HUES6 (cell line): Measurements from ENCODE around the gene PPP1CA.

ENCODE experiments used
- H3K27ac ChIP-seq: 2 replicates; pipeline ENCODE4 v1.7.0; 2013; ENCODE audit warnings: low read depth, mild to moderate bottlenecking, low read length, inconsistent platforms
- H3K27me3 ChIP-seq: 2 replicates; pipeline ENCODE4 v1.6.1; 2013; ENCODE audit warnings: low read length; ENCODE audit not compliant: control insufficient read depth, insufficient read depth
- H3K36me3 ChIP-seq: 2 replicates; pipeline ENCODE4 v1.6.1; 2013; ENCODE audit warnings: low read length; ENCODE audit not compliant: control insufficient read depth, insufficient read depth
- H3K4me1 ChIP-seq: 2 replicates; pipeline ENCODE4 v1.6.1; 2013; ENCODE audit warnings: low read length; ENCODE audit not compliant: control insufficient read depth, insufficient read depth
- H3K4me3 ChIP-seq: 2 replicates; pipeline ENCODE4 v1.5.1; 2013; ENCODE audit warnings: low read depth, low read length
- H3K9ac ChIP-seq: one replicate; pipeline ENCODE4 v1.6.1; 2013; ENCODE audit warnings: mild to moderate bottlenecking, low read length
- H3K9me3 ChIP-seq: 2 replicates; pipeline ENCODE4 v1.6.1; 2013; ENCODE audit warnings: low read depth, low read length; ENCODE audit not compliant: control insufficient read depth, insufficient read depth

Gene PPP1CA

DNA sequence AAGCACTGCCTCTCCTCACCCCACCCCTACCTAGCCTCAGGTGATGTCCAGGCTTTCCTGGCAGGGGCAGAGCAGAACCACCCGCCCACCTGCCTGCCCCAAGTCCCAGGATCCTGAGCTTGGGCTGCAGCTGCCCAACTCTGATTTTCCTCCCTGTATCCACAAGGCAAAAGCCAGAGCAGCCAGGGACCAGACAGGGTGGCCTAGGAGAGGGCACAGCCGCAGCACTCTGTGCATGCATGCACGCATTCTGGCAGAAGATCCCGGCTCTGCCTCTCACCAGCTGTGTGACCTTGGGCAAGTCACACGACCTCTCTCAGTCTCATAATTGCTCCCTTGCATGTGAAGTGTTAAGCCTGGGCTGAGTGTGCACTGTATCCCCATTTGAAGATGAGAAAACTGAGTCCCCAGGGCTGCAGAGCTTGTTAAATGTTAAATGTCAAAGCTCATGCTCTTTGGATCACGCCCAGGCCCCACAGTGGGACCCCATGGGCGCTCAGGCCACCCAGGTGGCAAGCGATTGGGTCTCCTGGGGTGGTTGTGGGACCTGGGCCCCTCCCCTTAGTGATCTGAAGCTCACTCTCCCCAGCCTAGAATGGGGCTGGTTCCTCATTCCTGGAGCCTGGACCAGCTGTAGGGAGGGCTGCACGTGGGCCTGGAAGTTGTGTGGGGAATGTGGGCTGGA, 11.0 kb upstream of the PPP1CA start:
- Histone ChIP-seq H3K27ac (no peak overlapping the region), H3K27me3 (peaks cover 34% of the 10 kb centered on the region), H3K9ac (no peak overlapping the region), H3K4me1 (peaks cover 31% of the 10 kb centered on the region), H3K36me3 (no peaks in the 10 kb centered on the region), H3K4me3 (no peak overlapping the region), H3K9me3 (no peaks in the 10 kb centered on the region)

DNA sequence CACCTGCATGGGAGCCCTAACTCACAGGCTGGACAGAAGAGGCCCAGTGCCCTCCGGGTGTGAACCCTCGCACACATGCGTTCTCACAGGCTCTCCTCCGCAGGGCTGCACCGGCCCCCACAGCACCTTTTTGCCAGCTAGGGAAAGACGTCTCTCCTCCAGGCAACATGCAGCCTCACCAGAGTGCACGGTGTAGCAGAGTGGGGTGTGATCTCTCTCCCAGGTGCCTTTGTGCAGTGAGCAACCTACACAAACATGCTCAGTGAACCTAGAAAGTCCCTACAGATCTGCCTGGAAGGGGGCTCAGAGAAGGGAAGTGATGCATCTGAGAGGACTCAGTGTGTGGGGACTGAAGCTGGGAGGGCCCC, 10.1 kb upstream of the PPP1CA start:
- H3K27ac ChIP-seq = no peak overlapping the region
- H3K27me3 ChIP-seq = peaks cover 34% of the 10 kb centered on the region
- H3K4me3 ChIP-seq = no peak overlapping the region
- no peak overlapping the region for H3K9ac ChIP-seq
- no peaks in the 10 kb centered on the region for H3K36me3 ChIP-seq
- peaks cover 26% of the 10 kb centered on the region for H3K4me1 ChIP-seq
- H3K9me3 ChIP-seq = no peaks in the 10 kb centered on the region

DNA sequence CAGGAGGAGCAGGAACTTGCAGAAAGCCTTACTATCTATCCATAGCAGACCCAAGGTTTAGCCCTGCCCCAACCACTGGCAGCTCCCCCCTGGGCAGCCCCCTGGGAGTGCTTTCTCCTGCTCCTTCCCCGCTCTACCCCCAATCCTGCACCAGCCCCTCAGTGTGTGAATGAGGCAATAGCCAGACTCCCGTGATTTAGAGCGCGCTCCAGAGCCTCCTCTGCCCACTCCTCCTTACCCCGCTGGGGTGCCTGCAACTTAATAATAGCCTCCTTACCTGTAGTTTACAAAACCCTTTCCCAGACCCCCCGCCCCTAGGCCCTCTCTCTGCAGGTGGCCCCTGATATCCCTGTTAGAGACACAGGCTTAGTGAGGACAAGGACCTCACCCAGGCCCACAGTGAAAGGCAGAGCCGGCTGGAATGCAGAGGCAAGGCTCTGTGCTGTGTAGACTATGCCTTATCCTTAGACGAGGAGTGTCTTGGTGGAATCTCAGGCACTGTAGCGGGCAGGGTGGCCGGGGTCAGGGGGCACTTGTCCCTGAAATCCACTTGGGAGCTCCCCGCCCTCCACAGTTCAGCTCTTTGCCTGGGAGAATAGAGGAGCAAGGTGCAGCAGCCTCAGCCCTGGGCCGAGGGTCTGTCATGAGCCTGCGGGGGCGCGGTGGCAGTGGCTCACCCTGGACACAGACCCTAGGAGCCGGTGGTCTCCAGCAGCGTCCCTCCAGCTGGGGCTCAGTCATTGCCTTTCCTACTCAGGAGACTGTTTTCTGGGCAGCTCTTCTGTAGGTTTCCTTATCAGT, 9.5 kb upstream of the PPP1CA start:
- no peak overlapping the region for H3K9ac ChIP-seq
- peaks cover 21% of the 10 kb centered on the region for H3K4me1 ChIP-seq
- no peaks in the 10 kb centered on the region for H3K9me3 ChIP-seq
- no peak overlapping the region for H3K4me3 ChIP-seq
- H3K27me3 ChIP-seq = peaks cover 34% of the 10 kb centered on the region
- H3K36me3 ChIP-seq = no peaks in the 10 kb centered on the region
- no peak overlapping the region for H3K27ac ChIP-seq

DNA sequence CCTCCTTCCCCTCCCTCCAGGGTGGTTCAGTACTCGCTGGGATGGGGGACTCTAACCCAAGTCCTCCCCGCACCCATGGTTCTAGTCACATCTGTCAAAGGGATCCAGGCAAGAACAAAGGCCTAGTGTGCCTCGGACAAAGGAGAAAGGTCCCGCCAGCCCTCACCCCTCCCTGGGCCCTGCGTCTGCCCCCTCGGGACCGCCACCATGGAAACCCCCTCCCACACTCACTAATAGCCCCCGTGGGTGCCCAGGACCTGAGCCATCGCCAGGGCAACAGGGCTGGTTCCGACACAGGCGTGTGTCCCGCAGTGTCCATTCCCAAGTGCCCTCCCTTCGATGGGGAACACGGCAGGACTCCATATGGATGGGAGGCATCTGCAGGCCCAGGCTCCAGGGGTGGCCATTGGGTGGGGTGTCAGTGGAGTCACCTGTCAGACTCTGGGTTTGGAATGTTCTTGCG, 8.7 kb upstream of the PPP1CA start:
- Histone ChIP-seq H3K36me3 (no peaks in the 10 kb centered on the region), H3K4me3 (no peak overlapping the region), H3K9ac (no peak overlapping the region), H3K4me1 (peaks cover 17% of the 10 kb centered on the region), H3K27ac (no peak overlapping the region), H3K9me3 (no peaks in the 10 kb centered on the region), H3K27me3 (peaks cover 30% of the 10 kb centered on the region)

DNA sequence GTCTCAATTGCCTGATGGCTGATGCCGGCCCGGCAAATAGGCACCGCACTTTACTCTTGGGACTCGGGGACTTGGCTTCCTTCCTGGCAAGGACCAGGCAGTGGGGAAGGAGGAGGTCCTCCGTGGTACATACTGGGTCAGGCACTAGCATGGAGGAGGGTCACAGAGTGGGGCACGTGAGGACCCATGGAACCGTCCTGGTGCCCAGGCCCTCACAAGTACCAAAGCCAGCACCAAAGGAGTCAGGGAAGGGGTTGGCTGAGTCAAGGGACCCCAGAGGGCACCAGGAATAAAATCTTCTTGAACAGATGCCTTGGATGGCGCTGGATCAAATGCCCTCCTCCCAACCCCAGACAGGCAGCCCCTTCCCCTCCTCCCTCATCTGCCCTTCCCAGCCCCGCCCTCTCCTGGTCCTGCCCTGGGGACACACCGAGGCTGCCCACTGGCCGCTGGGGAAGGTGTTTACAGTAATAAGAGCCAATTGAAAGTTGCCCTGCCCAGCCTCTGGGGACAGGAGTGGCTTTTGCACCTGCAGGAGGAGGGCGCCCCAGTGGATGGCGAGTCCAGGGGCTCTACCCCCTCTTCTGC, 8.2 kb upstream of the PPP1CA start:
- Histone ChIP-seq H3K36me3 (no peaks in the 10 kb centered on the region), H3K9ac (no peak overlapping the region), H3K27ac (no peak overlapping the region), H3K4me3 (no peak overlapping the region), H3K27me3 (peaks cover 26% of the 10 kb centered on the region), H3K9me3 (no peaks in the 10 kb centered on the region), H3K4me1 (peaks cover 13% of the 10 kb centered on the region)

DNA sequence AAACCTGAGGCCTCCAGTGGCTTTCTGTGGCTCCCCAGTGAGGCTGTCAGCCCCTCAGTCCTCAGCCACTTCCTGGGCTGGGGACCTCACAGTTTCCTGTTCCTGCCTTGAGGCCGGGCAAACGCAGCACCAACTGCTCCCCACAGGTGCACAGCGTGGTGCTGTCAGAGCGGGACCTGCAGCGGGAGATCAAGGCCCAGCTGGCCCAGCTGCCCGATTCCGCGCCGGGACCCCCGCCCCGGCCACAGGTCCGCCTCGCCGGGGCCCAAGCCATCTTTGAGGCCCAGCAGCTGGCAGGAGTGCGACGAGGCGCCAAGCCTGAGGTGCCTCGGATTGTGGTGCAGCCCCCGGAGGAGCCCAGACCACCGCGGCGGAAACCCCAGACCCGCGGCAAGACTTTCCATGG, 7.6 kb upstream of the PPP1CA start:
- H3K9me3 ChIP-seq = no peaks in the 10 kb centered on the region
- H3K9ac ChIP-seq = no peak overlapping the region
- H3K4me3 ChIP-seq = no peak overlapping the region
- no peak overlapping the region for H3K27ac ChIP-seq
- peaks cover 13% of the 10 kb centered on the region for H3K4me1 ChIP-seq
- no peaks in the 10 kb centered on the region for H3K36me3 ChIP-seq
- peaks cover 20% of the 10 kb centered on the region for H3K27me3 ChIP-seq

DNA sequence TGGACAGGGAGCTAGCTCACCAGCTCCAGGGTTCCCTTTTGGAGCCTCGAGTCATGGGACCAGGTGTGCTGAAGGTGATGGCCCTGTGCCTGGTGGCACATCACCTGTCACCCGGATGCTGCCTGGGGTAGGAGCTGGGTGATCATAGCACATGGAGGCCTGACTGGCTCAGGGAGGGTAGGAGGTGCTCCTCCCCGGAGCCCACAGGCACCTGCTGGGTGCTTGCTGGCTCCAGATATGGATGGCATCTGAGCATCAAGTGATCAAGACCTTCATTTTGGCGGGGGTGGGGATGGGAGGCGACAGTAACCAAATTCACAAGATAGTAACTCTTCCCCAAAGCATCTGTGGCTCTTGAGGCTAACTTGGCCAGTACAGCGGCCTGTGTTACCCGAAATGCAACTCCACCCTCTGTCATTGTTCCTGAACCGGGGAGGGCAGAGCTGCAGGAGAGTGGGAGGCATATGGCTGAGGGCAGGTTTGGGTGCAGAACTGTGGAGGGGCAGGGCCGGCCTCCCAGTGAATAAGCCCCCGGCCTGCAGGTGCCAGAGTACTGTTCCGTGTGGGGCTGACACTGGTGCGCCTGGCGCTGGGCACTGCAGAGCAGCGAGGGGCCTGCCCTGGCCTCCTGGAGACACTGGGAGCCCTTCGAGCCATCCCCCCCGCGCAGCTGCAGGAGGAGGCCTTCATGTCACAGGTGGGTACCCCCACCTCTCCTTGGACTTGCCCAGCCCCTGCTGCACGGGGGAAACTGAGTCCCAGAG, 7.0 kb upstream of the PPP1CA start:
- no peak overlapping the region for H3K9ac ChIP-seq
- peaks cover 19% of the 10 kb centered on the region for H3K27me3 ChIP-seq
- no peaks in the 10 kb centered on the region for H3K9me3 ChIP-seq
- H3K4me1 ChIP-seq = peaks cover 13% of the 10 kb centered on the region
- no peaks in the 10 kb centered on the region for H3K36me3 ChIP-seq
- H3K4me3 ChIP-seq = no peak overlapping the region
- H3K27ac ChIP-seq = no peak overlapping the region

DNA sequence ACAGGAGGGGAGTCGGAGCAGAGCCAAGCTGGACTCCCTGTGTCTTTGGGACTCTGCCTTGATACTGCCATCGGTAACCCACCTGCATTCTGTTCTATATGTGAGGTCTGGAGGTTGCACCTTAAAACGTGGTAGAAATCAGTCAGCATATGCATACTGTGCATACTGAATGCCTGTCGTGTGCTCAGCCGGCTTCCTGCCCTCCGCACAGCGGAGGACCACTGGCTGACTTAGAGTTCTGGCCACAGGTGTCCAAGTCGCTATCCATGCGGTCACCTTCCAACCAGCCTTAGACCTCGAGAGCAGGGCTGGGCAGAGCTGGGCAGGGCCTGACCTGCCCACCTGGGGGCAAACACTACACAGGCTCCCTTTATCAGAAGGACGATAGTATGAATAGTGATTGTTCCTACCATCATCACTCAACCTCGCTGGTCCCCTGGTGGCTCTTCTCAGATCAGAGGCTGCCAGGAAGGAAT, 6.1 kb upstream of the PPP1CA start:
- Histone ChIP-seq H3K27ac (no peak overlapping the region), H3K36me3 (no peaks in the 10 kb centered on the region), H3K9me3 (no peaks in the 10 kb centered on the region), H3K27me3 (peaks cover 11% of the 10 kb centered on the region), H3K4me1 (peaks cover 13% of the 10 kb centered on the region), H3K4me3 (no peak overlapping the region), H3K9ac (no peak overlapping the region)

DNA sequence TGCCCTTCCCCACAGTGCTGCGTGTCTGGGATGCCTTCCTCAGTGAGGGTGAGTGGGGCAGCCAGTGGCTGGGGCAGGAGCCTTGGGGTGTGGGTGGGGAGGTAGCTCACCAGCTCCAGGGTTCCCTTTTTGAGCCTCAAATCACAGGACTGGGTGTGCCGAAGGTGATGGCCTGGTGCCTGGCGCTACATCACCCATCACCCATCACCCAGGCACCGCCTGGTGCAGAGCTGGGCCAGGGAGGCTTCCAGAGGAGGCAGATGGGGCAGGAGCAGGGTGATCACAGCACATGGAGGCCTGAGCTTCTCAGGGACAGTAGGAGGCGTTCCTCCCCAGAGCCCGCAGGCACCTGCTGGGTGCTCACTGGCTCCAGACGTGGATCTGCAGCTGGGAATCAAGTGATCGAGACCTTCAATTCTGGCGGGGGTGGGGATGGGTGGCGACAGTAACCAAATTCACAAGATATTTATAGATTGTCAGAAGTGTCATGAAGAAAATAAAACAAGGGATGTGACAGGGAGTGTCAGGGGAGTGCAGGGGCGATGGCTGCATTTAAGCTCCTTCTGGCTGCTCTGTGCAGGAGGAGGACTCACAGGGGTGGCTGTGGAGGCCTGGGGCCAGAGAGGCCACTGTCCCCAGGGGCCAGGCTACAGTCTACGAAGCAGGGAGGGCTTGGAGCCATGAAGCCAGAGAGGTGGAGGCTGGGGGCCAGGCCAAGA, 5.5 kb upstream of the PPP1CA start:
- Histone ChIP-seq H3K4me3 (no peak overlapping the region), H3K4me1 (peaks cover 16% of the 10 kb centered on the region), H3K9me3 (no peaks in the 10 kb centered on the region), H3K9ac (no peak overlapping the region), H3K27me3 (peaks cover 6% of the 10 kb centered on the region; the same call in 1 of the 2 replicates), H3K27ac (no peak overlapping the region), H3K36me3 (no peaks in the 10 kb centered on the region)

DNA sequence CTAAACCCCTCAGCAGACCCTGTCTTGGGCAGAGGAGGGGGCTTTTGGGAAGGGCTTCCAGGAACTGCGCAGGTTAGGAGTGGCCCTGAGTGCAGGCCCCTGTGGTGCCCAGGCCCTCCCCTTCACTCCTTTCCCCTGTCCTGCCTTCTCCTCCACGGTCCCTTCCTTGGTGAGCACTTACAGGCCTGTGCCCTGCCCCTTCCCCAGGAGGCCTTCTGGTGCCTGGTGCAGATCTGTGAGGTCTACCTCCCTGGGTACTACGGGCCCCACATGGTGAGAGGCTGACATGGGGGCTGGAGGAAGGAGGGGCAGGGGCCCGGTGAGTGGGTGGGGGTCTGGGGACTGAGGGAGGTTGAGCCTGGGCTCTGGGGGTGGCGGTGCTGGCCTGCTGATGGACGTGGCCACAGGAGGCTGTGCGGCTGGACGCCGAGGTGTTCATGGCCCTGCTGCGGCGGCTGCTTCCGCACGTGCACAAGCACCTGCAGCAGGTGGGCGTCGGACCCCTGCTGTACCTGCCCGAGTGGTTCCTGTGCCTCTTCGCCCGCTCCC, 4.8 kb upstream of the PPP1CA start:
- Histone ChIP-seq H3K36me3 (no peaks in the 10 kb centered on the region), H3K9ac (no peak overlapping the region), H3K27ac (no peak overlapping the region), H3K9me3 (no peaks in the 10 kb centered on the region), H3K4me1 (peaks cover 18% of the 10 kb centered on the region), H3K4me3 (no peak overlapping the region), H3K27me3 (0 out of 2 replicates have a peak, but pooled peaks cover 2% of the 10 kb centered on the region)
